ENCODE results near the gene CCDC24. TPM values are rescaled to one million over a fixed set of nuclear protein-coding genes. Genes with fewer than 3 reads are reported as not detected.

The CCDC24 gene
- total and polyA plus RNA-seq, 2 of the 4 experiments (the other 2 are of a cell fraction): 1.4 to 4.6 TPM

DNA sequence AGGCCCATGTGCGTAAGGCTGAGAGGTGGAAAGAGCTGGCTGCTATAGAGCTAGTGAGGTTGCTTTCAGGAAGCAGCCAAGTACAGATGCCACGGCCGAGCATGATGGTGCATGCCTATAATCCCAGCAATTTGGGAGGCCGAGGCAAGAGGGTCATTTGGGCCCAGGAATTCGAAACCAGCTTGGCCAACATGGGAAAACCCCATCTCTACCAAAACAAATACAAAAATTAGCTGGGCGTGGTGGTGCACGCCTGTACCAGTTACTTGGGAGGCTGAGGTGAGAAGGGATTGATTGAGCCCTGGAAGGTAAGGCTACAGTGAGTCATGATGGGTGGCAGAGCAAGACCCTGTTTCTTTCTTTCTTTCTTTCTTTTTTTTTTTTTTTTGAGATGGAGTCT lies 2.7 kb downstream of the CCDC24 start:
- Histone ChIP-seq H3K56ac (ENCODE audit: extremely low read depth, insufficient read depth, low read length) (no peak overlapping the region), H3K36me3 (ENCODE audit: control insufficient read depth, insufficient read depth, low read length) (peaks cover 6% of the 10 kb centered on the region; the same call in 1 of the 2 replicates), H2BK20ac (ENCODE audit: low read depth, low read length) (no peak overlapping the region), H3K9ac (ENCODE audit: low read depth, low read length) (no peak overlapping the region), H4K20me1 (ENCODE audit: insufficient read depth, low read length) (no peaks in the 10 kb centered on the region), H2BK15ac (ENCODE audit: low read depth, low read length) (no peak overlapping the region), H3K27me3 (ENCODE audit: control insufficient read depth, insufficient read depth, low read length) (no peaks in the 10 kb centered on the region), H2AFZ (replicated peaks; ENCODE audit: low read length, poor library complexity) (peak overlapping the region; percentile 38), H4K8ac (ENCODE audit: low read depth in 2 of 2, low read length in 2 of 2) (no peak overlapping the region), H3K4me1 (ENCODE audit: control insufficient read depth, insufficient read depth, low read length) (peaks cover 7% of the 10 kb centered on the region), H3K4me2 (ENCODE audit: low read depth, low read length) (no peak overlapping the region), H3K4ac (ENCODE audit: low read depth, low read length) (no peak overlapping the region), H3K79me1 (ENCODE audit: low read depth in 1 of 2, low read length in 2 of 2) (no peaks in the 10 kb centered on the region), H2AK5ac (ENCODE audit: low read depth, low read length) (no peak overlapping the region), H2BK120ac (ENCODE audit: low read depth, low read length) (no peak overlapping the region), H3K4me3 (ENCODE audit: insufficient read depth, low read depth, low read length) (no peak overlapping the region), H3K18ac (ENCODE audit: low read depth, low read length) (no peak overlapping the region), H2AK9ac (replicated peaks; ENCODE audit: low read depth, low read length, poor library complexity) (no peak overlapping the region), H3K9me3 (ENCODE audit: control insufficient read depth, insufficient read depth, low read length) (no peaks in the 10 kb centered on the region), H4K5ac (ENCODE audit: low read depth, low read length) (no peak overlapping the region), H4K91ac (ENCODE audit: insufficient read depth, low read depth, low read length) (no peak overlapping the region), H3K14ac (replicated peaks; ENCODE audit: low read depth, low read length) (no peak overlapping the region), H3K9me1 (ENCODE audit: insufficient read depth, low read length) (no peaks in the 10 kb centered on the region), H2BK5ac (ENCODE audit: low read depth, low read length, poor library complexity, severe bottlenecking) (no peak overlapping the region), H3K23ac (ENCODE audit: low read depth, low read length) (no peak overlapping the region), H3K27ac (ENCODE audit: insufficient read depth, low read length) (no peak overlapping the region)
- no peak for ATAC-seq (ENCODE audit: low read depth)
- intact Hi-C loops (cut with micrococcal nuclease) (no loop called here), in situ Hi-C loops (cut with MboI; ENCODE audit: low sequenced_read_pairs) (no loop called here), dilution Hi-C loops (cut with HindIII; ENCODE audit: low sequenced_read_pairs, unreplicated experiment) (no loop called here)
- no peak for DNase-seq
- CTCF ChIA-PET: interaction anchor here (0.9 to 1.1 kb wide), 3 partner anchors 27 to 230 kb away, joined by 3 read pairs; no protein-coding TSS in a partner anchor
- no TSS peak for BruUV-seq (replicated peaks)
- TF ChIP-seq CTCF (conservative IDR thresholded peaks at IDR 0.05; ENCODE audit: low read depth, low read length): no peak
- TF ChIP-seq MXI1 (IDR thresholded peaks at IDR 0.05; ENCODE audit: borderline replicate concordance, low read depth, low read length): no peak
- WGBS, 2 experiments (ENCODE audit: extremely low coverage in 2 of 2, insufficient read length in 1 of 2): 100% methylated on average over 1 of the region's 7 CpGs; no CpG with 5 or more reads in 1 of the 2 experiments
- POLR2A ChIA-PET (ENCODE audit: unreplicated experiment): no interaction called here
